ENCODE data around the gene HOXA7.

DNA sequence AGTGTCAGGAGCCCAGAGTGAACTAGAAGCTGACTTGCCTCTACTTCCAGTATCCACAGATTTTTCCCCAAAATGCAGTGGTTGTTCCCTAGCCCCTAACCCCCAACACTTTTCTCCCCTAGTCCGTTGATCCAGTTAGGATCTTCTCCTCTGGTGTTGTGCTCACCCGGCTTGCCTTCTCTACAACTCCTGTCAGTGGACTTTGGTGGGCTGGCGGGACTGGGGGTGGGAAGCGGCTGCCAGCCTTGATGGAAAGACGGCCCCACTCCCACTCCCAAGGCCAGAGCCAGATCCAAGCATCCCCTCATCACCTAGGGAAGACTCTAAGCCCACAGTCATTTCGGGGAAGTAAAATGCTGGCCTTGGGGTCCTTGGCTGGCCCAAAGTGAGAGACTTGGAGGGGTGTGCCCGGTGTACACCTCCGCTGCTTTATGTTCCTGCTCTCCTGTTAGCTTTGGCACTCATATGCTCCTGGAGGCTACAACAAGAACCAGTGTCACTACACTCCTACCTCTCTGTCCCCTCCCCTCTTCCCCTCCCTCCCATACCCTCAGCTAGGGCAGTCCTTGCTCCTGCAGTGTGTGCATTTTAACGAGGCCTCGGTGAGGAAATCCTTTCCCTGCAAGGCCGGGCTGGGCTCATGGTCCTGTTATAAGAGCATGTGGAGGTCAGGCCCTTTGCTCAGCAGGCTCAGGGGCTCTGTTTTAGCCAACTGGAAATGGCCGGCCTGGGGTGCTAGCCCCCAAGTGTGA lies 18.6 kb upstream of the HOXA7 start:
- no peak for TF ChIP-seq EZH2 (IDR thresholded peaks at IDR 0.05; ENCODE audit: insufficient read depth, poor library complexity, severe bottlenecking)
- no peak for TF ChIP-seq EZH2phosphoT487 (IDR thresholded peaks at IDR 0.05; ENCODE audit: insufficient read depth, low read depth)
